HG03060 (cell line): ENCODE data around the gene SSBP3.

Source experiments
- ATAC-seq: cut with Tn5 transposase; IDR thresholded peaks from one replicate; pipeline ENCODE4 v1.9.1; 2021; ENCODE audit warnings: low read depth, moderate number of reproducible peaks; ENCODE audit not compliant: unreplicated experiment

SSBP3 gene

DNA sequence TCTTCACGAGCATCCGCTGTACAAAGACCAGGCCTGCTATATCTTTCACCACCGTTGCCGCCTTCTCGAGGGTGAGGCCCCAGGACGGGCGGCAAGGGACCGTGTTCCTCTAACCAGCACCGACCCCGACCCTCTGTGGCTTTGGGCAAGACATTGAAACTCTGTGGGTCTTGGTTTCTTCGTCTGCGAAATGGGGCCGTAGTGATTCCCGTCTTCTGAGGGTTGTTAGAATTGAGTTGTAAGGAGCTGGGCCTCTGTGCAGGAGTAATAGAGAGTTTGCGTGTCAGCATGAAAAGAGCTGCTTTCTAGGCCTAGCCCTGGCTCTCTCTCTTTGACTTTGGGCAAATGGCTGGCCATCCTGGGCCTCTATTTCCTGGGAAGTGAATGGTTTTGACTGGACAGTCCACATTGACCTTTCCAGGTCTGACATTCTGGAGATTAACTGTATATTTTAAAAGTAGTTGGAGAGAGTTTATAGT, 205.6 kb downstream of the SSBP3 start:
- ATAC-seq: no peak

DNA sequence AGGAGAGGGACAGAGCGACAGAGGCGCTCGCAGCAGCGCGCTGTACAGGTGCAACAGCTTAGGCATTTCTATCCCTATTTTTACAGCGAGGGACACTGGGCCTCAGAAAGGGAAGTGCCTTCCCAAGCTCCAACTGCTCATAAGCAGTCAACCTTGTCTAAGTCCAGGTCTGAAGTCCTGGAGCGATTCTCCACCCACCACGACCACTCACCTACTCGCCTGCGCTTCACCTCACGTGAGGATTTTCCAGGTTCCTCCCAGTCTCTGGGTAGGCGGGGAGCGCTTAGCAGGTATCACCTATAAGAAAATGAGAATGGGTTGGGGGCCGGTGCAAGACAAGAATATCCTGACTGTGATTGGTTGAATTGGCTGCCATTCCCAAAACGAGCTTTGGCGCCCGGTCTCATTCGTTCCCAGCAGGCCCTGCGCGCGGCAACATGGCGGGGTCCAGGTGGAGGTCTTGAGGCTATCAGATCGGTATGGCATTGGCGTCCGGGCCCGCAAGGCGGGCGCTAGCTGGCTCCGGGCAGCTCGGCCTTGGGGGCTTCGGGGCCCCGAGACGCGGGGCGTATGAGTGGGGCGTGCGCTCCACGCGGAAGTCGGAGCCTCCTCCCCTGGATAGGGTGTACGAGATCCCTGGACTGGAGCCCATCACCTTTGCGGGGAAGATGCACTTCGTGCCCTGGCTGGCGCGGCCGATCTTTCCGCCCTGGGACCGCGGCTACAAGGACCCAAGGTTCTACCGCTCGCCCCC, 206.3 kb downstream of the SSBP3 start, which contains the start of the genes CYB5RL and MRPL37:
TSS of gene CYB5RL (minus strand) at position 266 of the 754 bp plus-strand sequence. CDS start 4,414 bp downstream, outside the sequence.
TSS of gene MRPL37 (plus strand) at position 403 of the 754 bp plus-strand sequence. CDS start at position 480, 77 bp downstream.
- ATAC-seq: peak; percentile 82

DNA sequence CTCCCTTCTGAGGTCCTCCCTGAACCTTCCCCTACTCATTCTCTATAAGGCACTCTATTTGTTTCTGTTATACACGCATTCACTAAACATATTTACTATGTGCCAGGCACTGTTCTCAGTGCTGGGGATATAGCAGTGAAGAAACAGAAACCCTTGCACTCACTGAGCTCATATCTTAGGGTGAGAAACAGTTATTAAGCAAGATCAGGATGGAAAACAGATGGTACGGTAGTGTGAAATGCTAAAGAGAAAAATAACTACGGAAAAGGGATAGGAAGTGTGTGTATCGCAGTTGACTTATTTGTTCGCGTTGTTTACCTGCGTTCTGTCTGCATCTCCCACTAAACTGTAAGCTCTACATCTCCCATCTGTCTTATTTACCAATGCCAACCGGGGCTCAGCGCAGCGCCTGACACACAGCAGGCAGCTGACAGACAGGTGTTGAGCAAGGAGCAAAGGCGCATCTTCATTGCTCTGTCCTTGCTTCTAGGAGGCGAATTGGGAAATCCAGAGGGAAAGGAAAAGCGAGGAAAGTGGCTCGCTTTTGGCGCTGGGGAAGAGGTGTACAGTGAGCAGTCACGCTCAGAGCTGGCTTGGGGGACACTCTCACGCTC, 206.9 kb downstream of the SSBP3 start:
- peak; percentile 2 for ATAC-seq

DNA sequence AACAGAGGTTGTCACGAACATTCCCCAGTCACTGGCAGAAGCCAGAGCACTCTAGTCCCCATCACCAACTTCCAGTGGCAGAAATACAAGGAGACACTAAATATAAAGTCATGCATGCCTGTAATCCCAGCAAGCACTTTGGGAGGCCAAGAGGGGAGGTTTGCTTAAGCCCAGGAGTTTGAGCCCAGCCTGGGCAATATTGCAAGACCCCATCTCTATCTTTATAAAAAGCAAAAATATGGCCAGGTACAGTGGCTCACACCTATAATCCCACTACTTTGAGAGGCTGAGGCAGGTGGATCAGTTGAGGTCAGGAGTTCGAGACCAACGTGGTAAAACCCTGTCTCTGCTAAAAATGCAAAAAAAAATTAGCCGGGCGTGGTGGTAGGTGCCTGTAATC, 212.7 kb downstream of the SSBP3 start:
- no peak for ATAC-seq

DNA sequence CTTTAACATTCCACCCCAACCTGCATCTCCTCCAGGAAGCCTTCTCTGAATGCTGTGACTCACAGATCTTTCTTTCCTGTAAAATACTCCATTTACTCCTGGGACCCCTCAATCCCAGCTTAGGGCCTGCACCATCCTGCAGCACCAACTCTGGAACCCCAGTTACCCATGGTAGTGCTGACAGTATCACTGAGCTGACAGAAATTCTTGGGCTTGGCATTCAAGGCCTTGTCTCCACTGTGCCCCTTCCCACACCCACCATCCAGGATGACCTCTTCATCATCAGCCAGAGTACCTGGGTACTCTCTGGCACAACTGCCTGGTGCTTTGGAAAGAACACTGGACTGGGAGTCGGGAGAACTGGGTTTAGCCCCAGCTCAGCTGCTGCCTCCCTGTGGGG, 214.7 kb downstream of the SSBP3 start:
- no peak for ATAC-seq

DNA sequence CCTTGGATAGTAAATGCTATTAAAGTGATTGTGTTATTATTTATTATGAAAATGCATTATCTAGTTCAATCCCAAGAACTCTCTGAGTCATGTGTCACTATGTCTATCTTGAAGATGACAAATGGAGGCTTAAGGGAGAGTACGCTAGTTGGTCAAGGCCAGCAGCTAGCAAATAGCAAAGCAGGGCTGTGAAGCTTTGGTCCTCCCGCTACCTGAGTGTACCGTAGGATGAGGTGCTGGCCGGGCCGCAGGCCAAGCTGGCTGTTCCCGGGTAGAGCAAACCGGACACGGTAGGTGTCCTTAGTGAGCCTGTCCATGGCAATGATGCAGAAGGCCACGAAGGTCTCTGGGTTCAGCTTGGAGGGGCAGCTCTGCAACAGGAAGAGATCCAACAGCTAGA, 215.7 kb downstream of the SSBP3 start:
- no peak for ATAC-seq

DNA sequence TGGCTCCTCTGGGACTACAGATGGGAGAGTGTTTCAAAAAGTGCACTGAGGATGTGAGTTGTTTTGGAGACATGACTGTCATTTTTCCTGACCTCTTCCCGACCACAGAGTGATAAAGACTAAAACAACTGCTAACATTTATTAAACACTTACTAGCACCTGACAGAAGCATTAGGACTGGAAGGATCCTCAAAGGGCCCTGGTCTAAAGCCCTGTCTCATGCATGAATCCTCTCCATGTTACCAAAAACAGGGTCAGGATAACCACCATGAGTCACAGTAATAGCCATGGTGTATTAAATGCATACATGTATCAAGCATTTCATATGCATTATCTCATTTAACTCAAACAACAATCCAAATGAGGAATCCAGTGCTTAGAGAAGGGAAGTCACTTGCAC, 217.9 kb downstream of the SSBP3 start:
- no peak for ATAC-seq

DNA sequence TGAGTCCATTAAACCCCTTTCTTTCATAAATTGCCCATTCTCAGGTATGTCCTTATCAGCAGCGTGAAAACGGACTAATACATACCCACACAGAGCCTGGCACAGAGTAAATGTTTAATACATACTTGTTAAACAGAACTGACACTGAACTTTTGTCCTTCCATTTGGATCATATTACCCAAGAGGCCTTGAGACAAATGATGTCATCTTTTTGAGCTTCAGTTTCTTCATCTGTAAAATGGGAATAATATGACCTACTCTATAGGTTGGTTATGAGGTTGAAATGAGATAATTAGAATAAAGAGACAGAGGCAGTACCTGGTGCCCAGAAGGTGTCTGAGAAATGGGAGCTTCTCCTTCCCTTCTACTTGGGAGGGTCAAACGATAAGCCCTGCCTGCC, 220.1 kb downstream of the SSBP3 start:
- no peak for ATAC-seq

DNA sequence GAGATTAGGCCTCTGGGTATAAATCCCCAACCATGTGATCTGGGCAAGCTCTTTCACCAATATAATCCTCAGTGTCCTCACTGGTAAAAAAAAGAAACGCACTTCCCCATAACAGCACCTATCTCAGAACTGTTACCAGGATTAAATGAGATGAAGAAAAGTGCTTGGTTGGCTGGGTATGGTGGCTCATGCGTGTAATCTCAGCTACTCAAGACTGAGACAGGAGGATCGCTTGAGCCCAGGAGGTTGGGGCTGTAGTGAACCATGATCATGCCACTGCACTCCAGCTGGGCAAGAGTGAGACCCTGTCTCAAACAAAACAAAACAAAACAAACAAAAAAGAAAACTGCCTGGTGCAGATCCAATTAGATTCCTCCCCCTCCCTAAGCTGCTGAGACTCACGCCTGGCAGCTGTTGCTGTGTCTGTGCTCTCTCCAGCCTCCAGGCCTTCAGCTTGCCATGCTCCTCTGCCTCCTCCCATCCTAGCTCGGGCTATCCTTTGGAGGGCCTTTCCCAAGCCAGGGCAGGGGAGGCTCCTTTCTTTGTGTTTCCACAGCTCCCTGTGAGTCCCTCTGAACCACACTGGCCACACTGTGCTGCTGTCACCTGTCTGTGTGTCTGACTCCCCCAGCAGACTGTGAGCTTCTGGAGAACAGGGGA, 225.4 kb downstream of the SSBP3 start:
- no peak for ATAC-seq

DNA sequence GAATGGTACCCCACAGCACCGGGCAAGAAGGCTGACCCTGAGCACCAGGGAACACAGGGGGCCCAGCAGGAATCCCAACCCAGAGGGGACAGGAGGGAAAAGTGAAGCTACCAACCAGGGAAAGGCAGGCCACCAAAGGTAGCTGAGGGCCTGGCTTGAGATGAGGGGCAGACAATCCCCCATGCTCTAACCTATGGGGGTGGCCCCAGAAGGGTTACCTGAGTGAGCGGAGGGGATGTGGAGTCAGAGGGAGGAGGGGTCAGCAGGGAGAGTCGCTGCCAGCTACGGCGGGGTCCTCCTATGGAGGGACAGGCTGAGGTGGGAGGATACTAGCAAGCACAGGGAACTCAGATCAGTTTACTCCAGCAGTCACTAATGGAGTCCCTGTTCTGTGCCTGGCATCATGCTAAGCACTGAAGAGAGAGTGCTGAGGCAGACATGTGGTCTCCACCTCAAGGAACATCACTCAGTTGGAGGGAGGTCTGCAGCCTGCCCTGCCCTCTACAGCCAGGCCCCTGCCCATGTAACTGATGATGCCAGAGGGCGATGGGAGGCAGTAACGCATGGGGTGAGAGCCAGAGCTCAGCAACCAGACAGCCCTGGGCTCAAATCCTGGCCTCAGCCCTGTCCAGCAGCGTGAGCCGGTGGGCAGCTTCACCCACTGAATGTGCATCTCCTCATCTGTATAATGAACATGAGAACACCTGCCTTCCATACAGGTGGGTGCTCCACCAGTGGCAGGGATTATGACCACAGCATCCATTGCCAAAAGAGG, 227.7 kb downstream of the SSBP3 start:
- ATAC-seq: no peak

DNA sequence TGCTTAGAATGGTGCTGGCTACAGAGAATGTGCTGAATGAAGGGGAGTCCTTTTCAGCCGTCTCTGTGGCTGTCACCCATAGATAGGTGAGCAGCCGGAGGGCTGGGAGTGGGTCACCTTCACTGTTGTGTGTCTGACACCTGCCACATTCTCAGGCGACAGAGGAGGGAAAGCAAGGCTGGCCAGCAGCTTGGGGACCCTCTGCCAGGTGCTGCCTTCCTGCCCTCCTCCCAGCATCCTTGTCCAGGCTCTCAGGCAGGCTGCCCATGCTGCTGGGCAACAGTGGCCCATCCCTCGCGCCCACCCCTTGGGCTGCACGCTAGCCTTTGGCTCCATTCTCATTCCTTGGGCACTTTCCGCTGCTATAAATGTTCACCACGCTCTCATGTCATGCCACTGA, 228.5 kb downstream of the SSBP3 start:
- ATAC-seq: no peak

DNA sequence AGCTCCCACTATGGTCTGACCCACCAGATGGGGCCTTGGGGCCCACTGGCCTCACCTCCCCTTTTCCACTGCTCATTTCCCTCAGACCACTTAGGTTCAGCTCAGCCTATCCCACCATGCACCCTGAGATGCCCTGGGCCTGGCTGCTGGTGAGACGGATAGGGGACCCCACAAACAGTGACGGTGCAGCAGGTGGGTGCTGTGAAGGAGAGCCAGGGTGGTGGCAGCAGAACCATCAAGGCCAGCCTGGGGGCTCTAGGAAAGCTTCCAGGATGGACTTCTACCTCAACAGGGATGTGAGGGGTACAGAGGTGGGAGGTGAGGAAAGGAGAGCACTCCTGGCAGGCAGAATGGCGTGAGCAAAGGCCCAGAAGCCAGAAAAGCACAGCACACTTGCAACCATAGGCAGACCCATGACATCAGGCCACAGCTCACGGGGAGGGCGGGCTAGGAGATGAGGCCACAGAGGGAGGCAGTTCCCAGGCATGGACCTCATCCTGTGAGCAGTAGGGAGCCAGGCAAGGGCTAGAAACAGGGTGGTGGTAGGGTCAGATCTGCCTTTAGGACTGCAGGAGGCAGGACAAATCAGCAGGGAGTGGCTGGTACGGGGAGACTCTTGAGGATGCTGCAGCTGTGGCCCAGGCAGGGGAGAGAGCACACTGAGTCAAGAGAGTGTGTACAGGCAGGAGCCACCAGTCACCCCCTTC, 229.4 kb downstream of the SSBP3 start:
- ATAC-seq: no peak
